ENCODE data around the gene GNAO1.

Gene GNAO1

DNA sequence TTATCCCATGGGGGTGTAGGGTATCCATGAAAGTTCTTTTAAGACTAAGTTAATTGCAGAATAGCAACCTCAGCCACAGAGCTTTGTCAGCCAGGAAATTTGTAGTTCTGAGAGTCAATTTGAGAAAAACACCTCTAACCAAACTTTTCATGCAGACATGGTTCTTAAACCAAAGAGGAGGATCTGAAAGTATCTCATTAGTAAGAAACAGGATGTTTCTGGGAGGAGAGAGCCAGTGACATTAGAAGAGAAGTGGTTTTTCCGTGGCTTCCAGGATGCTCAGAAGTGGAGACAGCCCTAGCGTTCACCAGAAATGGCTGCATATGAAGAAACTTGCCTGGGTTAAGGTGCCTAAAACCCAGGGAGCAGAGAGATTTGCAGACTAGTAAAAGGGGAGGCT is 7.9 kb downstream of the GNAO1 start:
- H3K27me3 ChIP-seq (ENCODE audit: control insufficient read depth, insufficient read depth, low read length), result peaks cover under 1% of the 10 kb centered on the region
- H3K36me3 ChIP-seq (ENCODE audit: control insufficient read depth, low read depth, low read length), result no peaks in the 10 kb centered on the region
- no peak overlapping the region for H3K4me3 ChIP-seq (ENCODE audit: low read length)

DNA sequence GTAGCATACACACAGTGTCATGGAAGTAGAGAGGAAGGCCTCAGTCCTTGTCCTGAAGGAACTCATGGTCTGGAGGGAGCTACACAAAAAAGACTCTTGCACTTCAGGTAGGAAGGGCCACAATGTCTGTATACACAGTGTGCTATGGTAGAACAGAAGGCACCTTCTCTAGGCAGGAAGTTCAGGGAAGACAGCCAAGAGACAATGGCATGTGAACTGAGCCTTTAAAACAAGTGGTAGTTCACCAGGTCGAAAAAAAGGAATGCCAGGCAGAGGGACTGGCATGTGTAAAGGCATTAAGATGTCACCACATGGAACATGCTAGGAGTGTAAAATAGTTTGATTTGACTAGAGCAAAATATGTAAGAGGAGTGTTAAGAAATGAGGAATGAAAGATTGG is 9.7 kb downstream of the GNAO1 start:
- H3K27me3 ChIP-seq (ENCODE audit: control insufficient read depth, insufficient read depth, low read length), result no peaks in the 10 kb centered on the region
- no peak overlapping the region for H3K9ac ChIP-seq (ENCODE audit: low read length)
- H3K4me3 ChIP-seq (ENCODE audit: low read length), result no peak overlapping the region
- H3K9me3 ChIP-seq (ENCODE audit: control insufficient read depth, low read depth, low read length), result no peaks in the 10 kb centered on the region
- H3K27ac ChIP-seq (ENCODE audit: low read length), result no peak overlapping the region
- H3K4me1 ChIP-seq (ENCODE audit: control insufficient read depth, low read depth, low read length), result peaks cover 18% of the 10 kb centered on the region
- no peaks in the 10 kb centered on the region for H3K36me3 ChIP-seq (ENCODE audit: control insufficient read depth, low read depth, low read length)

More for the DNA sequence above, 7.9 kb downstream of the GNAO1 start:
- Histone ChIP-seq H3K9me3 (ENCODE audit: control insufficient read depth, low read depth, low read length) (no peaks in the 10 kb centered on the region), H3K4me1 (ENCODE audit: control insufficient read depth, low read depth, low read length) (peaks cover 22% of the 10 kb centered on the region), H3K9ac (ENCODE audit: low read length) (no peak overlapping the region), H3K27ac (ENCODE audit: low read length) (no peak overlapping the region)

DNA sequence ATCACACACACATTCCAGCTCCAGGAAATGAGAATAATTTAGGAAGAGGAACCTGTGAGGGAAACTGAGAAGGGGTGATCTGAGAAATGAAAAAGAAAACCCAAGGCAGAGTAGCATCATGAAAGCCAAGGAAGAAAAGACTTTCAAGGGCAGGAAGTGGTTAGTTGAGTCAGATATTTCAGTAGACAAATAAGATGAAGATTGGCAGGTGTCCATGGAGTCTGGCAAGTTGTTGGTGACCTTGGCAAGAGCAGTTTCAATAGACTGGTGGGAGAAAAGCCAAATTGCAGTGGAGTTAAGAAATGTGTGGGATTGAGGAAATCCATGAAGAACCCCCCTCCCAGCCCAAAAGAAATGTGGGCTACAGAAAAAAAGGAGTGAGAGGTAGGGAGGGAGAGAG is 10.7 kb downstream of the GNAO1 start:
- H3K27me3 ChIP-seq (ENCODE audit: control insufficient read depth, insufficient read depth, low read length), result no peaks in the 10 kb centered on the region
- no peaks in the 10 kb centered on the region for H3K36me3 ChIP-seq (ENCODE audit: control insufficient read depth, low read depth, low read length)
- no peaks in the 10 kb centered on the region for H3K9me3 ChIP-seq (ENCODE audit: control insufficient read depth, low read depth, low read length)
- peaks cover 13% of the 10 kb centered on the region for H3K4me1 ChIP-seq (ENCODE audit: control insufficient read depth, low read depth, low read length)
- H3K27ac ChIP-seq (ENCODE audit: low read length), result no peak overlapping the region
- H3K9ac ChIP-seq (ENCODE audit: low read length), result no peak overlapping the region
- no peak overlapping the region for H3K4me3 ChIP-seq (ENCODE audit: low read length)

DNA sequence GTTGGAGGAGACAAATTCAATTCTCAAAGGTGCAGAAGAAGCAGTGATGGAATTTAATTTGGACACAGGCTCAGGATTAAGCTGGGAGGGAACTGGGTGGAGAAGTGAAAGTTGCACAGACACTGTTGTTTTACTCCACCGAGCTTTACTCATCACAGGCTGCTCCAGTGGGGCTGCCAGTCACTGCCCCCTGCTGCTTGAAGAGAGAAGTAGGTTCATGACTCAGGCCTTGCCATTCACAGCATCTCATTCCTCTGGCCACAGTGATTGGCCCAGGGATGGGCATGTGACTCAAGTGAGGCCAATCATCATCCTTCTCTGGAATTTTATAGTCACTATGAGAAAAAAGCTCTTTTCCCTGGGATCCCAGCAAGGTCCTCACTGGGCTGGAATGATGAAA is 11.8 kb downstream of the GNAO1 start:
- no peak overlapping the region for H3K9ac ChIP-seq (ENCODE audit: low read length)
- no peaks in the 10 kb centered on the region for H3K27me3 ChIP-seq (ENCODE audit: control insufficient read depth, insufficient read depth, low read length)
- no peak overlapping the region for H3K27ac ChIP-seq (ENCODE audit: low read length)
- no peaks in the 10 kb centered on the region for H3K9me3 ChIP-seq (ENCODE audit: control insufficient read depth, low read depth, low read length)
- no peaks in the 10 kb centered on the region for H3K36me3 ChIP-seq (ENCODE audit: control insufficient read depth, low read depth, low read length)
- H3K4me1 ChIP-seq (ENCODE audit: control insufficient read depth, low read depth, low read length), result peaks cover 3% of the 10 kb centered on the region
- H3K4me3 ChIP-seq (ENCODE audit: low read length), result no peak overlapping the region

DNA sequence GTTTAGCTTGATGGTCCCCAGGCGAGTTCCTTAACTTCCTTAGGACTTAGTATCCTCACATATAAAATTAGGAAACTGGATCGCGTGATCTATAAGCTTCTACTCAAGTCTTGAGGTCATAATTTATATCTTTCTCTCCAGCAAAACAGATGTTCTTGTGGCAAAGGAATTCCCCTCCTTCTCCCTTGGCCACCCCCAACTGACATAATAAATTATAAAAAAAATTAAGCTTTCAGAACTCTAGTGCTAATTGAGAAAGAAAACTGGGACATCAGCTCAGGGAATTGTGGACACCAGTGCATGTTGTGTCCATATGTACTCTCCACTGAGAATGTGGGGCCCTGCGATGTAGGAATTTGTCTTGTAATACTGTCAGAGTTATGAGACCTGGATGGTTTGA is 13.5 kb downstream of the GNAO1 start:
- no peak overlapping the region for H3K9ac ChIP-seq (ENCODE audit: low read length)
- no peak overlapping the region for H3K4me3 ChIP-seq (ENCODE audit: low read length)
- no peaks in the 10 kb centered on the region for H3K27me3 ChIP-seq (ENCODE audit: control insufficient read depth, insufficient read depth, low read length)
- H3K9me3 ChIP-seq (ENCODE audit: control insufficient read depth, low read depth, low read length), result no peaks in the 10 kb centered on the region
- H3K27ac ChIP-seq (ENCODE audit: low read length), result no peak overlapping the region
- no peaks in the 10 kb centered on the region for H3K36me3 ChIP-seq (ENCODE audit: control insufficient read depth, low read depth, low read length)
- no peaks in the 10 kb centered on the region for H3K4me1 ChIP-seq (ENCODE audit: control insufficient read depth, low read depth, low read length)

DNA sequence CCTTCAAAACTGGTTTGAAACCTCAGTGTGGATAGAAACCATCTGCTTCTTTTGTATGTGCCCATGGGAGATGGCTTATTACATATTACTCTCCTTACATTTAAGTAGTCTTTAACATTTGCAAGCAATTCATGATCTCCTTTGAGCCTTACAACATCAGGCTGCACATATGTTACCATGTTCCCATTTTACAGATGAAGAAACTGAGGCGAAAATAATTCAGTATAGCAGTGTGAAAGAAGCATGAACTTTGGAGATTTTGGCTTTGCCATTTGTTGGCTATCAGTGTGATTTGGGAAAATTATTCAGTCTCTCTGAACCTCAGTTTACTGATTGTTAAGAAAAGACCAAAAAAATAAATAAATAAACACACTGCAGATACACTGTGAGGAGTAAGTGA is 15.7 kb downstream of the GNAO1 start:
- Histone ChIP-seq H3K4me3 (ENCODE audit: low read length) (no peak overlapping the region), H3K9me3 (ENCODE audit: control insufficient read depth, low read depth, low read length) (no peaks in the 10 kb centered on the region), H3K4me1 (ENCODE audit: control insufficient read depth, low read depth, low read length) (peaks cover 8% of the 10 kb centered on the region), H3K27me3 (ENCODE audit: control insufficient read depth, insufficient read depth, low read length) (no peaks in the 10 kb centered on the region), H3K27ac (ENCODE audit: low read length) (no peak overlapping the region), H3K9ac (ENCODE audit: low read length) (no peak overlapping the region), H3K36me3 (ENCODE audit: control insufficient read depth, low read depth, low read length) (no peaks in the 10 kb centered on the region)

DNA sequence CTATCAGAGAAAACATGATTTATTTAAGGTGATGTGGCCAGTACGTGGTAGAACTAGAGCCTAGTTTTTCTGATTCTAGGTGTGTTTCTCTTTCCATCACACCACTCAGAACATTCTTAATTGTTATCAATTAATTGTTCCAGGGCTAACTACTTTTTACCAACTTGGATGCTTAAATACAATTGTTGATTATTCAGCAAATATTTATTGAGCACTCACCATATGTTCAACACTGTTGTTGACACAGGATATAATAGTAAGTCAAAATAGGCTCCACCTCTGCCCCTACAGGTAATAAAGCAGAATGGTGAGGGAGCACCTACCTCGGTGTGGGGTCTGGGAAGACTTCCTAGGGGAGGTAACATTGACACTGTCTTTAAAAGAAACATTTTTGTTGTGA is 16.1 kb downstream of the GNAO1 start:
- Histone ChIP-seq H3K27ac (ENCODE audit: low read length) (no peak overlapping the region), H3K27me3 (ENCODE audit: control insufficient read depth, insufficient read depth, low read length) (no peaks in the 10 kb centered on the region), H3K9me3 (ENCODE audit: control insufficient read depth, low read depth, low read length) (no peaks in the 10 kb centered on the region), H3K4me3 (ENCODE audit: low read length) (no peak overlapping the region), H3K36me3 (ENCODE audit: control insufficient read depth, low read depth, low read length) (no peaks in the 10 kb centered on the region), H3K9ac (ENCODE audit: low read length) (no peak overlapping the region), H3K4me1 (ENCODE audit: control insufficient read depth, low read depth, low read length) (peaks cover 13% of the 10 kb centered on the region)

DNA sequence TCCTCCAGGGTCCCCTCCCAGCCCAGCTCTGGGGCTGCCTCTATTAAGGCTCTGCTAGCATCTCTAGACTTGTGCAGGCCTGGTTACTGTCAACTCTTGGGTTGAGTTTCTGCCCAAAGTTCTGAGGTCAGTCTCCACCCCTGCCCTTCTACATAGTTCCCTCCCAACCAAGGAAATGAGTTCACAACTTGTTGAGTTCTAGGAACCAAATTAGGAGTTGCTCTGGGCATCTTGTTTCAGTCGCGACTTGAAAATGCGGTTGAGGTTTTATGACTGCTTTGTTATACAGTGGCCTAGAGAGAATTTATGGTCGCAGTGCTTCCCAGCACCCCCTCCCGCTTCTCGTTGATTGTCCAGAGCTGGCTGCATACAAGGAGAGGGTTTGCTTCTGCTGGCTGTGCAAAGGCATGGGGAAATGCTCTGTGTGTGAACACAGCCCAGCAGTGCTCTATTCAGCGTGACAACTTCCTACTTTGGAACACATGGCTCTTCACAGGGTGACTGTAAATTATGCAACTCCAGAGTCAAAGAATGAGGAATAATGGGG is 20.2 kb downstream of the GNAO1 start:
- no peak overlapping the region for H3K9ac ChIP-seq (ENCODE audit: low read length)
- H3K27me3 ChIP-seq (ENCODE audit: control insufficient read depth, insufficient read depth, low read length), result no peaks in the 10 kb centered on the region
- H3K36me3 ChIP-seq (ENCODE audit: control insufficient read depth, low read depth, low read length), result no peaks in the 10 kb centered on the region
- H3K9me3 ChIP-seq (ENCODE audit: control insufficient read depth, low read depth, low read length), result no peaks in the 10 kb centered on the region
- H3K4me1 ChIP-seq (ENCODE audit: control insufficient read depth, low read depth, low read length), result peaks cover 13% of the 10 kb centered on the region
- no peak overlapping the region for H3K4me3 ChIP-seq (ENCODE audit: low read length)
- H3K27ac ChIP-seq (ENCODE audit: low read length), result no peak overlapping the region

DNA sequence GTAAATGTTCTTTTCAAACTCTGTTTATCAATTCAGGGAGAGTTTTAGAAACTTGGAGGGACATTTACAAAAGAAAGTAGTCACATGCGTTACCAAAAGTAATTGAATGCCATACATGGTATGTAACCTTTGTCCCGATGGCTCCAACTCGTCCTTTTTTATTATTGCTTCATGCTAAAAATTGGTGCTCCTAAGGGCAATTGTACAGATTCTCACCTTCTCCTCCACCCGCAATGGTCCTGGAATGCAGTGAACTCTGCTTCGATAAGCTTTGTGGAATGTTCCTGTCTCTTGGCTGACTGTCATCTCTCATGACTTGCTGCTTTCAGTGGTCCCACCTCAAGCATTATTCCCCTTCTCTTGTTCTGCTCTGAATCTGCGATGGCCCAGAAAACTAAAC is 20.9 kb downstream of the GNAO1 start:
- Histone ChIP-seq H3K4me3 (ENCODE audit: low read length) (no peak overlapping the region), H3K4me1 (ENCODE audit: control insufficient read depth, low read depth, low read length) (peaks cover 13% of the 10 kb centered on the region), H3K36me3 (ENCODE audit: control insufficient read depth, low read depth, low read length) (no peaks in the 10 kb centered on the region), H3K9ac (ENCODE audit: low read length) (no peak overlapping the region), H3K27ac (ENCODE audit: low read length) (no peak overlapping the region), H3K9me3 (ENCODE audit: control insufficient read depth, low read depth, low read length) (no peaks in the 10 kb centered on the region), H3K27me3 (ENCODE audit: control insufficient read depth, insufficient read depth, low read length) (no peaks in the 10 kb centered on the region)

DNA sequence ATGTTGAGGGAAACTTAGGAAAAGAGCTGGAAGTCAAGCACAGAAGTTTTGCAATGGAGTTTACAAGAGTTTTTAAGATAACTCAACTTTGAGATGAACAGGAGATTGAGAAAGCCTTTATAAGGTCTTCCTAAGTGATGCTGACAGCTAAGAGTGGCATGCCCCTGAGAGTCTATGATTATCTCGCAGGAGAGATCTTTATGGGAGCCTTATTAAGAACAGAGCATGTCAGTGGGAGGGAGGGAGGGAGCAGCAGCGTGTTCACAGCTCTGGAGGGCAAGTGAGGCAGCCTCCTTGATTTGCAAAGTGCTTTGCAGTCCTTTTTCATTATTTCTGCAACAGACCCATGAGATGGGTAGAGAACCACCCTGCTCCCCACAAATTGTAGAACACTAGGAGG is 30.7 kb downstream of the GNAO1 start:
- H3K9me3 ChIP-seq (ENCODE audit: control insufficient read depth, low read depth, low read length), result no peaks in the 10 kb centered on the region
- H3K4me1 ChIP-seq (ENCODE audit: control insufficient read depth, low read depth, low read length), result peaks cover 6% of the 10 kb centered on the region
- no peak overlapping the region for H3K27ac ChIP-seq (ENCODE audit: low read length)
- H3K9ac ChIP-seq (ENCODE audit: low read length), result no peak overlapping the region
- H3K36me3 ChIP-seq (ENCODE audit: control insufficient read depth, low read depth, low read length), result no peaks in the 10 kb centered on the region
- H3K27me3 ChIP-seq (ENCODE audit: control insufficient read depth, insufficient read depth, low read length), result no peaks in the 10 kb centered on the region
- no peak overlapping the region for H3K4me3 ChIP-seq (ENCODE audit: low read length)

DNA sequence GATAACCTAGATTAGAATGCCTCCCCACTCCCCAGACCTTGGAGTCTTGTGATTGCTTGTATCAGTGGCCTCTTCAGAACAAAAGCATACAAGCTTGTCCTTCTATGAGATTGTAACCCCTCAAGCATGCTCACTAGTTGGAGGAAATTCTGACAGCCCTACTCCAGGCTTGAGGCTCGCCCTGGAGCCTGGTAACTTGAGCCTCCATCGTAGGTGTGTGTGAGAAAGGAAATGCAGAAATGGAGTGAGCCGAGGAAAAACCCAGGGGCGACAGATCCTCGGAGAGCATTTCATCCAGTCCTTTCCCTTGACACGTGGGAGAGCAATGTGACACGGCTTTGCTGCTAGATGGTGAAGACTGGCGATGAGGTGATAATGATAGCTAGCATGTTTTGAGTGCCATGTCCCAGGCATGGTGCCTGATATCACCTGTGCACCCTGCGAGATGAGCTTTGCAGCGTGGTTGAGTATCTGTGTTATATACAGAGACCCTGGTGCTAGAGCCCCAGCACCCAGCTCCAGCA is 31.2 kb downstream of the GNAO1 start:
- no peak overlapping the region for H3K9ac ChIP-seq (ENCODE audit: low read length)
- no peaks in the 10 kb centered on the region for H3K9me3 ChIP-seq (ENCODE audit: control insufficient read depth, low read depth, low read length)
- no peak overlapping the region for H3K27ac ChIP-seq (ENCODE audit: low read length)
- H3K36me3 ChIP-seq (ENCODE audit: control insufficient read depth, low read depth, low read length), result no peaks in the 10 kb centered on the region
- H3K4me1 ChIP-seq (ENCODE audit: control insufficient read depth, low read depth, low read length), result peaks cover 6% of the 10 kb centered on the region
- H3K4me3 ChIP-seq (ENCODE audit: low read length), result no peak overlapping the region
- H3K27me3 ChIP-seq (ENCODE audit: control insufficient read depth, insufficient read depth, low read length), result no peaks in the 10 kb centered on the region

DNA sequence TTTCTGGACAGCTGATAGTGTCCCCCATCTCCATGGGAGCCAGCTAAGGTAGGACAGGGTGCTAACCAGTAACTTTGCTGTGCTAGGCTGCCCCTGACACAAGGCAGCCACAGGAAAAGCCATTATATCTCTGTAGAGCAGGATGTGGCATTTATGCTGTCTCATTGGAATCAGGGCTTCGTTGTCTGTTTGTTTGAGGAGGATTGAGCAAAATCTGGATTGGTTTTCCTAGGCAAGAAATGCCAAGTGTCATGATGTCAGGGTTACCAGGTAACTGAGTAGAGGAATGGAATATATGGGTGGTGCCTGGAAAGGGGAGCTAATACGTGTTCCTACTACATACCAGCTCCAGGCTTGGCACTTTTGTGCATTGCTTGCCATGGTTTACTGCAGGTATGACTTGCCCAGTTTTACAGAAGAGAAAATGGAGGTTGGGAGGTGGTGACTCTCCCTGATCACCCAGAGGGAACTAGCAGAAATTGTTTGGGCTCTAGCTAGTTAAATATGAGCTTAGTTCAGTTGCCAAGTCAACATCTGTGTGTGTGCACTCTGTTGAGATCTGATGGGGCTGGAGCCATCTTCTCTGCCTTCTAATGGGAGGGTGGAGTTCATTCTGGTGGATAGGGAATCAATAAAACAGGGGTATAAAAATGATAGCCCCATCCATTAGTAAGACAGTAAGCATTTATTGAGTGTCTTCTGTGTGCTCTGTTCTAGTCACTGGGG is 33.9 kb downstream of the GNAO1 start:
- Histone ChIP-seq H3K27me3 (ENCODE audit: control insufficient read depth, insufficient read depth, low read length) (no peaks in the 10 kb centered on the region), H3K27ac (ENCODE audit: low read length) (no peak overlapping the region), H3K4me1 (ENCODE audit: control insufficient read depth, low read depth, low read length) (peaks cover 6% of the 10 kb centered on the region), H3K9me3 (ENCODE audit: control insufficient read depth, low read depth, low read length) (no peaks in the 10 kb centered on the region), H3K36me3 (ENCODE audit: control insufficient read depth, low read depth, low read length) (no peaks in the 10 kb centered on the region), H3K9ac (ENCODE audit: low read length) (no peak overlapping the region), H3K4me3 (ENCODE audit: low read length) (no peak overlapping the region)

All from iPS-18a (cell line).